Measurements from ENCODE around the gene CINP. TPM values are rescaled to one million over a fixed set of nuclear protein-coding genes. Genes with fewer than 3 reads are reported as not detected.
"Not testable (repeated sequence)": the region's sequence is repeated elsewhere in the genome, so short reads cannot be mapped to it uniquely, and the experiment has no call there.

CINP gene
- total RNA-seq, 4 donors from 2014 or later: 5.8 to 29.9 (median 24.8) TPM

- Histone ChIP-seq H3K9me3 (no peaks in the 10 kb centered on the region), H3K27ac (no peak overlapping the region), H3K27me3 (no peaks in the 10 kb centered on the region), H3K36me3 (peaks cover 0 to 70% (median 0%) of the 10 kb centered on the region in 3 donors), H3K4me1 (no peaks in the 10 kb centered on the region), H3K4me3 (no peak overlapping the region)
- DNase-seq: no peak
- no peak for TF ChIP-seq CTCF (IDR thresholded peaks at IDR 0.05)
- no peak for TF ChIP-seq POLR2A (IDR thresholded peaks at IDR 0.05)
Measured at GRCh38 chr14:102338724-102339123, 24.0 kb downstream of the CINP start.

GRCh38 chr14:102335163-102335562 is 27.5 kb downstream of the CINP start:
- H3K36me3 ChIP-seq: peaks cover 0 to 65% (median 0%) of the 10 kb centered on the region in 3 donors
- TF ChIP-seq CTCF (IDR thresholded peaks at IDR 0.05) (no peak), POLR2A (IDR thresholded peaks at IDR 0.05) (no peak)
- no peak overlapping the region for H3K4me3 ChIP-seq
- no peak for DNase-seq
- H3K27ac ChIP-seq: no peak overlapping the region
- no peaks in the 10 kb centered on the region for H3K9me3 ChIP-seq
- no peaks in the 10 kb centered on the region for H3K4me1 ChIP-seq
- H3K27me3 ChIP-seq: no peaks in the 10 kb centered on the region

- Histone ChIP-seq H3K4me1 (no peaks in the 10 kb centered on the region), H3K4me3 (no peak overlapping the region), H3K27ac (no peak overlapping the region), H3K36me3 (peaks cover 0 to 56% (median 0%) of the 10 kb centered on the region in 3 donors), H3K27me3 (no peaks in the 10 kb centered on the region), H3K9me3 (no peaks in the 10 kb centered on the region)
- no peak for TF ChIP-seq CTCF (IDR thresholded peaks at IDR 0.05)
- TF ChIP-seq POLR2A (IDR thresholded peaks at IDR 0.05): no peak
- DNase-seq: no peak
Measured at GRCh38 chr14:102333795-102334705, 28.6 kb downstream of the CINP start.

GRCh38 chr14:102333390-102333789 is 29.3 kb downstream of the CINP start:
- H3K4me1 ChIP-seq: no peaks in the 10 kb centered on the region
- DNase-seq: no peak
- peaks cover 0 to 51% (median 0%) of the 10 kb centered on the region in 3 donors for H3K36me3 ChIP-seq
- H3K4me3 ChIP-seq: no peak overlapping the region
- H3K9me3 ChIP-seq: no peaks in the 10 kb centered on the region
- no peaks in the 10 kb centered on the region for H3K27me3 ChIP-seq
- no peak overlapping the region for H3K27ac ChIP-seq
- no peak for TF ChIP-seq CTCF (IDR thresholded peaks at IDR 0.05)
- no peak for TF ChIP-seq POLR2A (IDR thresholded peaks at IDR 0.05)

GRCh38 chr14:102330806-102331205 is 31.9 kb downstream of the CINP start:
- Histone ChIP-seq H3K4me1 (no peaks in the 10 kb centered on the region), H3K27ac (no peak overlapping the region), H3K9me3 (no peaks in the 10 kb centered on the region), H3K4me3 (no peak overlapping the region), H3K36me3 (peaks cover 0 to 38% (median 0%) of the 10 kb centered on the region in 3 donors), H3K27me3 (no peaks in the 10 kb centered on the region)
- TF ChIP-seq CTCF (IDR thresholded peaks at IDR 0.05) (no peak), POLR2A (IDR thresholded peaks at IDR 0.05) (no peak)
- DNase-seq: no peak

- not testable (repeated sequence) for H3K27ac ChIP-seq, H3K4me3 ChIP-seq, H3K9me3 ChIP-seq, H3K4me1 ChIP-seq, DNase-seq, H3K27me3 ChIP-seq
- peaks cover 0 to 34% (median 0%) of the 10 kb centered on the region in 3 donors for H3K36me3 ChIP-seq
Measured at GRCh38 chr14:102329381-102329780, 33.3 kb downstream of the CINP start.
